ENCODE data around the gene TRIM74.
"Not testable (repeated sequence)": the region's sequence is repeated elsewhere in the genome, so short reads cannot be mapped to it uniquely, and the experiment has no call there.

Gene TRIM74

GRCh38 chr7:72953901-72954562, 15.2 kb downstream of the TRIM74 start:
- not testable (repeated sequence) for H3K4me1 ChIP-seq (ENCODE audit: control insufficient read depth, low read depth, low read length); H3K36me3 ChIP-seq (ENCODE audit: control insufficient read depth, low read depth, low read length); H3K9ac ChIP-seq (ENCODE audit: low read length); H3K27ac ChIP-seq (ENCODE audit: low read length); H3K9me3 ChIP-seq (ENCODE audit: control insufficient read depth, low read depth, low read length); H3K27me3 ChIP-seq (ENCODE audit: control insufficient read depth, insufficient read depth, low read length)
- H3K4me3 ChIP-seq (ENCODE audit: low read length): peak overlapping the region; percentile 44

GRCh38 chr7:72950432-72950831, 18.8 kb downstream of the TRIM74 start:
- H3K9me3 ChIP-seq (ENCODE audit: control insufficient read depth, low read depth, low read length); H3K27me3 ChIP-seq (ENCODE audit: control insufficient read depth, insufficient read depth, low read length); H3K9ac ChIP-seq (ENCODE audit: low read length); H3K4me3 ChIP-seq (ENCODE audit: low read length); H3K27ac ChIP-seq (ENCODE audit: low read length); H3K36me3 ChIP-seq (ENCODE audit: control insufficient read depth, low read depth, low read length); H3K4me1 ChIP-seq (ENCODE audit: control insufficient read depth, low read depth, low read length): not testable (repeated sequence)

- H3K4me3 ChIP-seq (ENCODE audit: low read length); H3K4me1 ChIP-seq (ENCODE audit: control insufficient read depth, low read depth, low read length); H3K27me3 ChIP-seq (ENCODE audit: control insufficient read depth, insufficient read depth, low read length); H3K36me3 ChIP-seq (ENCODE audit: control insufficient read depth, low read depth, low read length); H3K9me3 ChIP-seq (ENCODE audit: control insufficient read depth, low read depth, low read length); H3K9ac ChIP-seq (ENCODE audit: low read length); H3K27ac ChIP-seq (ENCODE audit: low read length): not testable (repeated sequence)
Observed at GRCh38 chr7:72949686-72950085, 19.6 kb downstream of the TRIM74 start.

GRCh38 chr7:72949276-72949675, 20.0 kb downstream of the TRIM74 start:
- H3K9ac ChIP-seq (ENCODE audit: low read length); H3K4me3 ChIP-seq (ENCODE audit: low read length); H3K4me1 ChIP-seq (ENCODE audit: control insufficient read depth, low read depth, low read length); H3K27me3 ChIP-seq (ENCODE audit: control insufficient read depth, insufficient read depth, low read length); H3K9me3 ChIP-seq (ENCODE audit: control insufficient read depth, low read depth, low read length); H3K27ac ChIP-seq (ENCODE audit: low read length); H3K36me3 ChIP-seq (ENCODE audit: control insufficient read depth, low read depth, low read length): not testable (repeated sequence)

GRCh38 chr7:72948714-72949113, 20.6 kb downstream of the TRIM74 start:
- not testable (repeated sequence) for H3K9me3 ChIP-seq (ENCODE audit: control insufficient read depth, low read depth, low read length); H3K9ac ChIP-seq (ENCODE audit: low read length); H3K36me3 ChIP-seq (ENCODE audit: control insufficient read depth, low read depth, low read length); H3K27ac ChIP-seq (ENCODE audit: low read length); H3K4me3 ChIP-seq (ENCODE audit: low read length); H3K4me1 ChIP-seq (ENCODE audit: control insufficient read depth, low read depth, low read length); H3K27me3 ChIP-seq (ENCODE audit: control insufficient read depth, insufficient read depth, low read length)

GRCh38 chr7:72946130-72946745, 23.0 kb downstream of the TRIM74 start:
- H3K4me1 ChIP-seq (ENCODE audit: control insufficient read depth, low read depth, low read length); H3K36me3 ChIP-seq (ENCODE audit: control insufficient read depth, low read depth, low read length); H3K9ac ChIP-seq (ENCODE audit: low read length); H3K27me3 ChIP-seq (ENCODE audit: control insufficient read depth, insufficient read depth, low read length); H3K9me3 ChIP-seq (ENCODE audit: control insufficient read depth, low read depth, low read length); H3K4me3 ChIP-seq (ENCODE audit: low read length); H3K27ac ChIP-seq (ENCODE audit: low read length): not testable (repeated sequence)

GRCh38 chr7:72945597-72945996, 23.7 kb downstream of the TRIM74 start:
- not testable (repeated sequence) for H3K36me3 ChIP-seq (ENCODE audit: control insufficient read depth, low read depth, low read length); H3K27ac ChIP-seq (ENCODE audit: low read length); H3K27me3 ChIP-seq (ENCODE audit: control insufficient read depth, insufficient read depth, low read length); H3K4me1 ChIP-seq (ENCODE audit: control insufficient read depth, low read depth, low read length); H3K4me3 ChIP-seq (ENCODE audit: low read length); H3K9ac ChIP-seq (ENCODE audit: low read length); H3K9me3 ChIP-seq (ENCODE audit: control insufficient read depth, low read depth, low read length)

- H3K9ac ChIP-seq (ENCODE audit: low read length); H3K9me3 ChIP-seq (ENCODE audit: control insufficient read depth, low read depth, low read length); H3K4me3 ChIP-seq (ENCODE audit: low read length); H3K27me3 ChIP-seq (ENCODE audit: control insufficient read depth, insufficient read depth, low read length); H3K4me1 ChIP-seq (ENCODE audit: control insufficient read depth, low read depth, low read length); H3K27ac ChIP-seq (ENCODE audit: low read length); H3K36me3 ChIP-seq (ENCODE audit: control insufficient read depth, low read depth, low read length): not testable (repeated sequence)
Observed at GRCh38 chr7:72944937-72945336, 24.3 kb downstream of the TRIM74 start.

GRCh38 chr7:72942956-72943355, 26.3 kb downstream of the TRIM74 start:
- H3K4me3 ChIP-seq (ENCODE audit: low read length); H3K9ac ChIP-seq (ENCODE audit: low read length); H3K27ac ChIP-seq (ENCODE audit: low read length); H3K4me1 ChIP-seq (ENCODE audit: control insufficient read depth, low read depth, low read length); H3K9me3 ChIP-seq (ENCODE audit: control insufficient read depth, low read depth, low read length); H3K27me3 ChIP-seq (ENCODE audit: control insufficient read depth, insufficient read depth, low read length): not testable (repeated sequence)
- peaks cover 17% of the 10 kb centered on the region for H3K36me3 ChIP-seq (ENCODE audit: control insufficient read depth, low read depth, low read length)

- H3K4me3 ChIP-seq (ENCODE audit: low read length); H3K27me3 ChIP-seq (ENCODE audit: control insufficient read depth, insufficient read depth, low read length); H3K9ac ChIP-seq (ENCODE audit: low read length); H3K9me3 ChIP-seq (ENCODE audit: control insufficient read depth, low read depth, low read length); H3K27ac ChIP-seq (ENCODE audit: low read length); H3K4me1 ChIP-seq (ENCODE audit: control insufficient read depth, low read depth, low read length): not testable (repeated sequence)
- peaks cover 19% of the 10 kb centered on the region for H3K36me3 ChIP-seq (ENCODE audit: control insufficient read depth, low read depth, low read length)
Observed at GRCh38 chr7:72942022-72942705, 27.1 kb downstream of the TRIM74 start.

- not testable (repeated sequence) for H3K9ac ChIP-seq (ENCODE audit: low read length); H3K4me1 ChIP-seq (ENCODE audit: control insufficient read depth, low read depth, low read length); H3K9me3 ChIP-seq (ENCODE audit: control insufficient read depth, low read depth, low read length); H3K27me3 ChIP-seq (ENCODE audit: control insufficient read depth, insufficient read depth, low read length); H3K27ac ChIP-seq (ENCODE audit: low read length); H3K4me3 ChIP-seq (ENCODE audit: low read length)
- H3K36me3 ChIP-seq (ENCODE audit: control insufficient read depth, low read depth, low read length): peaks cover 45% of the 10 kb centered on the region
Observed at GRCh38 chr7:72928216-72928615, 41.0 kb downstream of the TRIM74 start.

- H3K9me3 ChIP-seq (ENCODE audit: control insufficient read depth, low read depth, low read length); H3K27me3 ChIP-seq (ENCODE audit: control insufficient read depth, insufficient read depth, low read length); H3K4me3 ChIP-seq (ENCODE audit: low read length); H3K27ac ChIP-seq (ENCODE audit: low read length); H3K4me1 ChIP-seq (ENCODE audit: control insufficient read depth, low read depth, low read length); H3K9ac ChIP-seq (ENCODE audit: low read length): not testable (repeated sequence)
- peaks cover 45% of the 10 kb centered on the region for H3K36me3 ChIP-seq (ENCODE audit: control insufficient read depth, low read depth, low read length)
Observed at GRCh38 chr7:72927791-72928190, 41.5 kb downstream of the TRIM74 start.

Data from iPS-18a (cell line).